ENCODE data around the gene TRAF3.

The TRAF3 gene

GRCh38 chr14:102942069-102942468 lies 164.8 kb downstream of the TRAF3 start:
- no peak for DNase-seq

- no peak for DNase-seq
Measured at GRCh38 chr14:102943454-102943853, 166.2 kb downstream of the TRAF3 start.

- no peak for DNase-seq
Measured at GRCh38 chr14:102943979-102944378, 166.7 kb downstream of the TRAF3 start.

GRCh38 chr14:102944448-102945330 lies 167.4 kb downstream of the TRAF3 start:
- no peak for DNase-seq

GRCh38 chr14:102945346-102946130 lies 168.3 kb downstream of the TRAF3 start:
- no peak for DNase-seq

GRCh38 chr14:102947321-102948103 lies 170.3 kb downstream of the TRAF3 start:
- no peak for DNase-seq

DNA sequence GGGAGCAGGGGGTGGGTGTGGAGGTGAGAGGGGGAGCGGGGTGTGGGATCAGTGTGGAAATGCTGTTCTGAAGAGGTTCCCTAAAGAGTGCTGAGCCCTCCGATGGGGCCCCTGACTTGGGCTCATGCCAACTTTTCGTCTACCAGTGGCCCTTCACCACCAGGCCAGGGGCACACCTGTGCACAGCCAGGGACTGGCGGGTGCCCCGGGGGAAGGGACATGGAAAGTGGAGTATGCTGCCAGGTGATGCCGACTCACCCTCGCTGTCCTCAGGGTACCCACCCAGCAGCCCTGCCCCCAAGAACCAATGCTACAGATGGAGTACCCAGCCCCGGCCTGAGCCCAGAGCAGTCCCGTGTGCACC lies 171.4 kb downstream of the TRAF3 start:
- no peak for DNase-seq

DNA sequence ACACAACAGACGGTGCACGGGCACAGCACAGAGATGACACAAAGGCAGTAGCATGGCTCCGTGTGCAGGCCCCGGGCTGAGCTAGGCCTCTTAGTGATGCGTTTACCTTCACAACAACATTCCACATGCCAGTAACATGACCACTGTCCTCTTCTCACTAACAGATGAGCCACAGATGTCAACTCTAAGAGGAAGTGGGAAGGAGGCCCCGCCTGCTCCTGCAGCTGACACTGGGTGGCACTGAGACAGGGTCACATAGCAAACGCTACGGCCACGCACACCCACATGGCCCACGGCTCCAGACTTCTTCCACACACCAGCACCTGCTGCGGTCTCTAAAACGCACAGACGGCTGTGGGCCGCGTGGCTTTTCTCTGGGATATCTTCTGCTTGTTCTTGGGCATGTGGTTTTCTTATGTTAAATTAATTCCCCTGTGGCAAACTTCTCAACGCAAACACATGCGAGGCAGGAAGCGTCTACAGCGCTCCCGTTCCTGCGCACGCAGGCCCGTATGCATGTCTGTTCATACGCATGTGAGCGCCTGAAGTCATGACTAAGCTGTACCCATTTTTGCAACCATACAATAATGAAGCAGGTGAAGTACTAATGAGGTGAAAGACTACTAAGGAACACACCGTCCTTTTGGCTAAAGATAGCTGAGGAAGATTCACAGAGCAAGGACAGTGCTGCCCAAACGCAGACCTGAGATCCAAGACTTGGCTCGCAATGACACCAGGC lies 172.0 kb downstream of the TRAF3 start:
- no peak for DNase-seq

DNA sequence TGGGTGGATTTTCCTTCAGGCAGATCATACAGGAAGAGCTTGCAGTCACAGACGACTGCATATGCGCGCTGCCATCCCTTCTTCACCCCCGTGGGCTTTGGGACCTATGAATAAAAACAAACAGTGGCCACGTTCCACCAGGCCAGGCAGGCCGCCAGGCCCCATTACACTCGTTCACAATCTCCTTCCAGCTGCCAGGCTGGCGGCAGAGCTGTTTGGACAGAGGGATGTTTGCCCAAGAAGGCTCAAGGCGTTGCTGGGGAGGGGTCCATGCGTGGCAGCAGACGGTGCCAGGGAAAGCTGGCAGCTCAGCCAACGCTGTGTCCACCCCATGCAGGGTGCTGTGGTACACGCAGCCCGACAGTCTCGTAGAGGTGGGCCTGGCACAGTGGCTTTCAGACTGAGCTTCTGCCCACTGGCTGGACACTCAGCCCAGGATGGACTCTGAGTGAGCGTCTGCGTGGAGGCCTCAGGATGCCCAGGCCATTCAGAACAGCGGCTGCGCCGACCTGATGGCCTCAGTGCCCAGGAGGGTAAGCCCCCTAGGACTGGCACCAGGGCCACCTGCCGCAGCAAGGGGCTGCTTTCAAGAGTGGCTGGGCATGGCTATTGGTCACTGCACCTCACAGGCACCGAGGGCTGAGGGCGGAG lies 172.7 kb downstream of the TRAF3 start:
- DNase-seq, result no peak

GRCh38 chr14:102951034-102951433 lies 173.8 kb downstream of the TRAF3 start:
- no peak for DNase-seq

DNA sequence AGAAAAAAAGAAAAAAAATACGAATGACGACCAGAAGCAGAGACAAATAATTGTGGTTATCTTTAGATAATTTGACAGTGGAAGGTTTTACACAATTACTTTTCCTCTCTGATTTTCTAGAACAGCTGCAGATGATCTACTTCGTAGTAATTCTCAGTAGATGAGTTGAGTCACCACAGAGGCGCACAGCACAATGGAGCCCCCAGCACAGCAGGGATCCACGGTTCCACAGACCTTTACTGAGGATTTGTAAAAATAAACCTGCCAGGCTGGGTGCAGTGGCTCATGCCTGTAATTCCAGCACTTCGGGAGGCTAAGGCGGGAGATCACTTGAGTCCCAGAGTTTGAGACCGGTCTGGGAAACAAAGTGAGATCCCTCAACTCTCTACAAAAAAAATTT lies 174.6 kb downstream of the TRAF3 start:
- DNase-seq, result no peak

- DNase-seq, result no peak
Measured at GRCh38 chr14:102952276-102952675, 175.0 kb downstream of the TRAF3 start.

DNA sequence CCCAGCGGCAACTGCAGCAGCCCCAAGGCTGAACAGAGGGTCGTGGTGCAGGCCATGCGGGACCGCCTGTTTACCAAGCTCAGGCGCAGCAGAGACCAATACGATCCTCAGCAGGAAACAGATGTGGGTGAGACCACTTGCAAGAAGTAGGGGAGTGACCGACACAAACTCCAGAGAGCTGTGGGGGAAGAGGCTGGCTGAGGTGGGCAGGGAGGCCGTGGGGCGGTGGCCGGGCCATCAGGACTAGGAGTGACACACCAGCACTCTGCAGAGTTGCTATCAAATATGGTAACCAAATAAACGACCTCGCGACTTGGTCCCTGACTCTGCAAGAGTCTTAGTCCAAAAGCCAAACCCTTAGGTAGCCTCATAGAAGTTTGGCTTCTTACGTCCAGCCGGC lies 175.9 kb downstream of the TRAF3 start:
- no peak for DNase-seq

DNA sequence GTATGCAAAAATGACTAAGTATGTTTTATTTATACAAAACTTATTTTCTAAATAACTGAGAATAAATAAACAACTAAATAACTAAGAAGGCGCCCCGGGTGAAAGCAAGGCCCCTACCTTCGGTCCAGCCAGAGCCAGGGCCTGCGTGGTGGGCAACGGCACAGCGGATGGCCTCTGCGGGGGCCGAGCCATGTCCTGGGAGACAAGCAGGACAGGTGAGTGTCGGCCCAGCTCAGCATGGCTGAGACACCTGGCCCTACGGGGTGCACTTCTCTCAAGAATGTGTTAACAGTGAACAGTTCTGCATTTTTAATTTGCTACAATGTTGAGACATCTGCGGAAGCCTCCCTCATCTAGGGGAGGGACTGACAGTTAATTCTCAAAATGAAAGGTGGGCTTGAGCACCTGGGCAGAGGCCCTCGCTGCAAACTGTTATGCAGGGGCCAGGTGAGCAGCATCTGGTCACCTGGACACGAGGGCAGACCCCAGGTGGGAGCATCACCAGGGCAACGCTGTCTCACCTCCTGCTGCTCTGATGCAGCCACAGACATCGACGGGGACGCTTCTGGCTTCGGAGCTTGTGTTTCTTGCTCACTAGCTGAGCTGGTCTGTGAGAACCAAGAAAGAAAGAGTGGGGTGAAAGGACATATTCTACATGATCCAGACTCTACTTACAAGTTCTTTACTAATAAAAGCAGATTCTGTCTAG lies 177.0 kb downstream of the TRAF3 start:
- DNase-seq, result no peak

GRCh38 chr14:102955636-102956408 lies 178.6 kb downstream of the TRAF3 start:
- DNase-seq, result no peak

GRCh38 chr14:102957222-102957621 lies 180.0 kb downstream of the TRAF3 start:
- no peak for DNase-seq

DNA sequence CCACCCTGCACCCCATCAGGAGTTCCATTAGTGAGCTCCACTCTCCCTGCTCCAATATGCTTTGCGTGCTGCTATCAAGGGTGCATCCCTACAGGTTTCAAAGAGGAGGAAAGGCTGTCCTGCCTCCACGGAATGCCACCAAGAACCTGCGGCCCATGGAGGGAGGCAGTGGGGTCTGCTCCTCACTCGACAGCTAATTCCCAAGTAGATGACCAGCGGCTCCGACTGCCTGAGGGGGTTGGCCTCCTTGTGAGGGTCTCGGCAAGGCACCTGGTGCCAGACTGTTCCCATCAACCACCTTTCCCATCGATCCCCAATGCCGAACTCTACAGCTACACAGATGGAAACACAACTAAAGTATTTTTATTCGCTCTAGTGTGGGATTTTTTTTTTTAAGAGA lies 181.2 kb downstream of the TRAF3 start:
- no peak for DNase-seq

Data from NCI-H2171 (cell line).